CD4-positive, CD25-positive, alpha-beta regulatory T cell (primary cell): ENCODE results near the gene IRF7. TPM values are rescaled to one million over a fixed set of nuclear protein-coding genes. Genes with fewer than 3 reads are reported as not detected.
A peak's percentile ranks its signal among the peaks of the same experiment; 100 is the strongest.
"Not testable (repeated sequence)": the region's sequence is repeated elsewhere in the genome, so short reads cannot be mapped to it uniquely, and the experiment has no call there.

Source experiments
- ATAC-seq, 2 donors: fragments of 150-1000 bp; cut with Tn5 transposase; one replicate each; pipeline ENCODE4 v1.10.0; 2021; ENCODE audit warnings: low read depth in 2 of 2, moderate number of reproducible peaks in 2 of 2, moderate library complexity in 1 of 2
- DNase-seq, 3 donors: peaks; one replicate each; pipeline versions ENCODE4 v3.0.0 to v3.0.0-alpha.2; 2012 to 2022; ENCODE audit warnings: mixed read lengths in 1 of 3
- H3K27ac ChIP-seq: one replicate; pipeline ENCODE4 v1.7.0; 2013; ENCODE audit warnings: mild to moderate bottlenecking, low read length; ENCODE audit not compliant: insufficient read depth, poor library complexity, severe bottlenecking
- H3K27me3 ChIP-seq: one replicate; pipeline ENCODE4 v1.7.0; 2013; ENCODE audit warnings: low read length; ENCODE audit not compliant: control insufficient read depth, insufficient read depth
- H3K36me3 ChIP-seq: one replicate; pipeline ENCODE4 v1.7.0; 2013; ENCODE audit warnings: mild to moderate bottlenecking, low read length, moderate library complexity; ENCODE audit not compliant: control insufficient read depth, insufficient read depth
- H3K4me1 ChIP-seq: 2 replicates; pipeline ENCODE4 v1.7.0; 2013; ENCODE audit warnings: mild to moderate bottlenecking, low read length; ENCODE audit not compliant: insufficient read depth, control insufficient read depth, poor library complexity, severe bottlenecking
- H3K4me3 ChIP-seq: one replicate; pipeline ENCODE4 v1.7.0; 2013; ENCODE audit warnings: low read depth, mild to moderate bottlenecking, low read length, moderate library complexity
- H3K9me3 ChIP-seq, 2 experiments: 1 replicate in 1 of 2; 2 replicates in 1 of 2; pipeline ENCODE4 v1.7.0; 2013; ENCODE audit warnings: low read length in 2 of 2, mild to moderate bottlenecking in 1 of 2, moderate library complexity in 1 of 2; ENCODE audit not compliant: control insufficient read depth in 2 of 2
- H3K27ac Mint-ChIP-seq, 3 donors: one replicate each; pipeline ENCODE4 v1.8.0; 2020 to 2022; ENCODE audit warnings: mild to moderate bottlenecking in 3 of 3, mixed read lengths in 3 of 3, moderate library complexity in 2 of 3
- H3K27me3 Mint-ChIP-seq: one replicate; pipeline ENCODE4 v1.8.0; 2022; ENCODE audit warnings: mild to moderate bottlenecking, mixed read lengths
- H3K36me3 Mint-ChIP-seq: one replicate; pipeline ENCODE4 v1.8.0; 2020; ENCODE audit warnings: mixed read lengths
- H3K4me1 Mint-ChIP-seq, 4 donors: one replicate each; pipeline ENCODE4 v1.8.0; 2020 to 2022; ENCODE audit warnings: mixed read lengths in 4 of 4, mild to moderate bottlenecking in 1 of 4
- H3K4me3 Mint-ChIP-seq, 4 donors: one replicate each; pipeline ENCODE4 v1.8.0; 2020 to 2022; ENCODE audit warnings: mild to moderate bottlenecking in 4 of 4, mixed read lengths in 4 of 4, moderate library complexity in 3 of 4
- H3K9me3 Mint-ChIP-seq, 7 donors: one replicate each; pipeline ENCODE4 v1.8.0; 2020 to 2022; ENCODE audit warnings: mixed read lengths in 7 of 7, mild to moderate bottlenecking in 3 of 7, moderate library complexity in 2 of 7
- polyA plus RNA-seq, 4 donors: library from polyadenylated mRNA; unstranded; fragments of 300-500 nt; fragmentation: Illumina TruSeq; gene quantifications; one replicate each; pipeline ENCODE4 v1.2.3, GENCODE V29; 2021
- total RNA-seq: library from RNA; stranded (reverse); gene quantifications from one replicate; pipeline ENCODE4 v1.2.3, GENCODE V29; 2022

IRF7 gene
- total and polyA plus RNA-seq, 5 donors from 2014 or later, result 27.2 to 120 (median 29.2) TPM

- Histone ChIP-seq H3K4me1 (peaks cover 48% of the 10 kb centered on the region), H3K27ac (no peak overlapping the region), H3K4me3 (peak overlapping the region; percentile 83), H3K9me3 (no peaks in the 10 kb centered on the region), H3K27me3 (no peaks in the 10 kb centered on the region), H3K36me3 (peaks cover 11% of the 10 kb centered on the region)
- DNase-seq, result no peak
- H3K4me3 Mint-ChIP-seq, result peak overlapping the region; percentile 86 to 91 (median 88)
- H3K27me3 Mint-ChIP-seq, result peaks cover 5% of the 10 kb centered on the region
- H3K27ac Mint-ChIP-seq, result peak overlapping the region; percentile 68 to 74 (median 71)
- H3K9me3 Mint-ChIP-seq, result peaks cover 0 to 2% (median 0%) of the 10 kb centered on the region in 7 donors
- H3K36me3 Mint-ChIP-seq, result no peaks in the 10 kb centered on the region
- ATAC-seq, result no peak
- peaks cover 4 to 60% (median 21%) of the 10 kb centered on the region in 4 donors for H3K4me1 Mint-ChIP-seq
Measured at GRCh38 chr11:577611-577894, 38.2 kb downstream of the IRF7 start.

- no peaks in the 10 kb centered on the region for H3K9me3 ChIP-seq
- H3K4me3 Mint-ChIP-seq, result peak overlapping the region; percentile 86 to 91 (median 88)
- peak overlapping the region; percentile 68 to 74 (median 71) for H3K27ac Mint-ChIP-seq
- H3K27me3 Mint-ChIP-seq, result peaks cover 5% of the 10 kb centered on the region
- ATAC-seq, result no peak
- H3K4me1 ChIP-seq, result peaks cover 48% of the 10 kb centered on the region
- peaks cover 4 to 60% (median 21%) of the 10 kb centered on the region in 4 donors for H3K4me1 Mint-ChIP-seq
- no peaks in the 10 kb centered on the region for H3K27me3 ChIP-seq
- H3K36me3 Mint-ChIP-seq, result no peaks in the 10 kb centered on the region
- H3K4me3 ChIP-seq, result peak overlapping the region; percentile 83
- peaks cover 9% of the 10 kb centered on the region for H3K36me3 ChIP-seq
- DNase-seq, result no peak
- H3K9me3 Mint-ChIP-seq, result peaks cover 0 to 2% (median 0%) of the 10 kb centered on the region in 7 donors
- peak overlapping the region; percentile 14 for H3K27ac ChIP-seq
Measured at GRCh38 chr11:576811-577610, 38.7 kb downstream of the IRF7 start.

GRCh38 chr11:575996-576768 lies 39.6 kb downstream of the IRF7 start, which contains the start of gene PHRF1:
Gene PHRF1 (plus strand): TSS chr11:576470. CDS start chr11:581513, 5,043 bp downstream.
- Histone ChIP-seq H3K4me3 (peak within 1 kb of the TSS; percentile 83), H3K36me3 (peaks cover under 1% of the 10 kb centered on the region), H3K4me1 (peaks cover 48% of the 10 kb centered on the region), H3K27me3 (no peaks in the 10 kb centered on the region), H3K27ac (peak within 1 kb of the TSS; percentile 86), H3K9me3 (no peaks in the 10 kb centered on the region)
- H3K9me3 Mint-ChIP-seq, result peaks cover 0 to 1% (median 0%) of the 10 kb centered on the region in 7 donors
- peaks cover 4 to 54% (median 20%) of the 10 kb centered on the region in 4 donors for H3K4me1 Mint-ChIP-seq
- no peaks in the 10 kb centered on the region for H3K36me3 Mint-ChIP-seq
- peak within 1 kb of the TSS; percentile 95 to 98 (median 98) for H3K27ac Mint-ChIP-seq
- H3K4me3 Mint-ChIP-seq, result peak within 1 kb of the TSS; percentile 95 to 99 (median 97)
- DNase-seq, result peak; percentile 90 to 98 (median 95)
- ATAC-seq, result peak; percentile 85 to 87
- peaks cover 5% of the 10 kb centered on the region for H3K27me3 Mint-ChIP-seq

- no peak for ATAC-seq
Measured at GRCh38 chr11:575313-575995, 40.3 kb downstream of the IRF7 start.

GRCh38 chr11:574632-575312 lies 41.0 kb downstream of the IRF7 start:
- H3K4me1 ChIP-seq, result peaks cover 45% of the 10 kb centered on the region
- peaks cover 4 to 51% (median 18%) of the 10 kb centered on the region in 4 donors for H3K4me1 Mint-ChIP-seq
- no peaks in the 10 kb centered on the region for H3K27me3 ChIP-seq
- H3K4me3 Mint-ChIP-seq, result peak overlapping the region; percentile 91 to 93 (median 92)
- ATAC-seq (no peak), DNase-seq (peak in 1 of 3 donors; percentile 28)
- peaks cover 0 to 1% (median 0%) of the 10 kb centered on the region in 7 donors for H3K9me3 Mint-ChIP-seq
- H3K9me3 ChIP-seq, result no peaks in the 10 kb centered on the region
- peak overlapping the region; percentile 44 for H3K4me3 ChIP-seq
- H3K36me3 ChIP-seq, result no peaks in the 10 kb centered on the region
- no peak overlapping the region for H3K27ac ChIP-seq
- peak overlapping the region; percentile 76 to 89 (median 88) for H3K27ac Mint-ChIP-seq
- no peaks in the 10 kb centered on the region for H3K36me3 Mint-ChIP-seq
- peaks cover 5% of the 10 kb centered on the region for H3K27me3 Mint-ChIP-seq

More at GRCh38 chr11:575313-575995, 40.3 kb downstream of the IRF7 start:
- H3K4me3 ChIP-seq, result peak overlapping the region; percentile 44
- no peaks in the 10 kb centered on the region for H3K36me3 Mint-ChIP-seq
- no peaks in the 10 kb centered on the region for H3K9me3 ChIP-seq
- H3K27ac Mint-ChIP-seq, result peak overlapping the region; percentile 76 to 89 (median 88)
- H3K36me3 ChIP-seq, result no peaks in the 10 kb centered on the region
- peaks cover 4 to 52% (median 19%) of the 10 kb centered on the region in 4 donors for H3K4me1 Mint-ChIP-seq
- H3K4me3 Mint-ChIP-seq, result peak overlapping the region; percentile 91 to 96 (median 92)
- DNase-seq, result no peak
- no peaks in the 10 kb centered on the region for H3K27me3 ChIP-seq
- H3K4me1 ChIP-seq, result peaks cover 47% of the 10 kb centered on the region
- no peak overlapping the region for H3K27ac ChIP-seq
- H3K9me3 Mint-ChIP-seq, result peaks cover 0 to 1% (median 0%) of the 10 kb centered on the region in 7 donors
- H3K27me3 Mint-ChIP-seq, result peaks cover 5% of the 10 kb centered on the region

GRCh38 chr11:574031-574570 lies 41.6 kb downstream of the IRF7 start:
- H3K4me3 ChIP-seq, H3K27ac ChIP-seq, H3K9me3 Mint-ChIP-seq, ATAC-seq, H3K36me3 Mint-ChIP-seq, H3K27me3 ChIP-seq, H3K36me3 ChIP-seq, H3K27me3 Mint-ChIP-seq, H3K9me3 ChIP-seq: not testable (repeated sequence)
- DNase-seq, result peak in 2 of 3 donors; percentile 29 to 75
- peaks cover 47% of the 10 kb centered on the region for H3K4me1 ChIP-seq
- peak overlapping the region; percentile 91 to 93 (median 92) for H3K4me3 Mint-ChIP-seq
- H3K4me1 Mint-ChIP-seq, result peaks cover 4 to 46% (median 15%) of the 10 kb centered on the region in 4 donors
- peak overlapping the region in 2 of 3 donors; percentile 88 to 89 for H3K27ac Mint-ChIP-seq
